Natural killer cell (primary cell): Measurements from ENCODE around the gene EYA4. TPM values are rescaled to one million over a fixed set of nuclear protein-coding genes. Genes with fewer than 3 reads are reported as not detected.

Source experiments
- ATAC-seq, 3 donors: fragments of 150-1000 bp in 2 of 3; fragments of 200-7000 bp in 1 of 3; cut with Tn5 transposase; 1 replicate in 1 of 3; 2 replicates in 2 of 3; pipeline ENCODE4 v1.10.0; 2021; ENCODE audit warnings: mild to moderate bottlenecking in 2 of 3, moderate library complexity in 2 of 3
- DNase-seq, 2 donors: peaks; one replicate each; pipeline versions ENCODE4 v3.0.0 to v3.0.0-alpha.2; 2013 to 2021; ENCODE audit warnings: mixed read lengths in 1 of 2
- H3K27ac ChIP-seq: one replicate; pipeline ENCODE4 v1.5.1; 2013; ENCODE audit warnings: mild to moderate bottlenecking, low read length
- H3K27me3 ChIP-seq: one replicate; pipeline ENCODE4 v1.6.1; 2013; ENCODE audit warnings: low read length; ENCODE audit not compliant: control insufficient read depth, insufficient read depth
- H3K36me3 ChIP-seq: one replicate; pipeline ENCODE4 v1.6.1; 2013; ENCODE audit warnings: low read length; ENCODE audit not compliant: control insufficient read depth, insufficient read depth
- H3K4me1 ChIP-seq: one replicate; pipeline ENCODE4 v1.6.1; 2013; ENCODE audit warnings: low read length; ENCODE audit not compliant: control insufficient read depth, insufficient read depth
- H3K4me3 ChIP-seq: one replicate; pipeline ENCODE4 v1.5.1; 2013; ENCODE audit warnings: low read length
- H3K9me3 ChIP-seq: one replicate; pipeline ENCODE4 v1.6.1; 2013; ENCODE audit warnings: low read length; ENCODE audit not compliant: control insufficient read depth, insufficient read depth
- H3K27ac Mint-ChIP-seq, 2 donors: one replicate each; pipeline ENCODE4 v1.8.0; 2022; ENCODE audit warnings: mild to moderate bottlenecking in 2 of 2, mixed read lengths in 2 of 2, moderate library complexity in 1 of 2
- H3K27me3 Mint-ChIP-seq, 2 donors: one replicate each; pipeline ENCODE4 v1.8.0; 2022; ENCODE audit warnings: low read depth in 2 of 2, mixed read lengths in 2 of 2
- H3K36me3 Mint-ChIP-seq: one replicate; pipeline ENCODE4 v1.8.0; 2022; ENCODE audit warnings: mixed read lengths
- H3K4me1 Mint-ChIP-seq, 2 donors: one replicate each; pipeline ENCODE4 v1.8.0; 2022; ENCODE audit warnings: mixed read lengths in 2 of 2
- H3K4me3 Mint-ChIP-seq: one replicate; pipeline ENCODE4 v1.8.0; 2022; ENCODE audit warnings: mild to moderate bottlenecking, moderate library complexity, mixed read lengths
- H3K9me3 Mint-ChIP-seq, 2 donors: one replicate each; pipeline ENCODE4 v1.8.0; 2022; ENCODE audit warnings: mixed read lengths in 2 of 2
- CTCF ChIP-seq: fragments of 200-600 bp; IDR thresholded peaks from one replicate; pipeline ENCODE4 v1.8.0; 2022; ENCODE audit warnings: antibody characterized with exemption
- WGBS: methylation state at CpG from one replicate; pipeline ENCODE4 v1.1.7; 2013; ENCODE audit warnings: missing lambda C conversion rate; ENCODE audit not compliant: insufficient coverage; 5-methylcytosine and 5-hydroxymethylcytosine counted together
- intact Hi-C: fragments of 100-400 bp; cut with micrococcal nuclease; formaldehyde crosslinking; loops from one replicate; pipeline ENCODE4 v1.14.2; 2022
- total RNA-seq, 4 donors: library from RNA; stranded (reverse); fragments of 120-200 nt in 1 of 4; gene quantifications; one replicate each; pipeline versions ENCODE4 v1.2.3 to v1.2.4, GENCODE V29; 2013 to 2022

EYA4 gene
- total RNA-seq, 3 donors from 2014 or later (not counting 1 experiment from before 2014, with no cell fraction given): not detected

GRCh38 chr6:133540361-133540760 is 299.2 kb downstream of the EYA4 start:
- H3K4me1 ChIP-seq: no peaks in the 10 kb centered on the region
- no peak overlapping the region for H3K27ac Mint-ChIP-seq
- DNase-seq (no peak), ATAC-seq (no peak)
- no peaks in the 10 kb centered on the region for H3K27me3 ChIP-seq
- no peak overlapping the region for H3K27ac ChIP-seq
- H3K36me3 ChIP-seq: no peaks in the 10 kb centered on the region
- intact Hi-C loops: no loop called here
- H3K4me3 ChIP-seq: no peak overlapping the region
- no peaks in the 10 kb centered on the region for H3K9me3 ChIP-seq
- no peak for TF ChIP-seq CTCF
- no peak overlapping the region for H3K4me3 Mint-ChIP-seq
- WGBS: no CpG with 5 or more reads among the region's 3 CpGs
- H3K36me3 Mint-ChIP-seq: no peaks in the 10 kb centered on the region
- no peaks in the 10 kb centered on the region for H3K4me1 Mint-ChIP-seq
- no peaks in the 10 kb centered on the region for H3K9me3 Mint-ChIP-seq
- H3K27me3 Mint-ChIP-seq: no peaks in the 10 kb centered on the region

- Histone ChIP-seq H3K9me3 (no peaks in the 10 kb centered on the region), H3K4me3 (no peak overlapping the region), H3K36me3 (no peaks in the 10 kb centered on the region), H3K4me1 (no peaks in the 10 kb centered on the region), H3K27ac (no peak overlapping the region), H3K27me3 (no peaks in the 10 kb centered on the region)
- TF ChIP-seq CTCF: no peak
- DNase-seq (no peak), ATAC-seq (no peak)
- WGBS: no CpG with 5 or more reads among the region's 2 CpGs
- Mint-ChIP-seq H3K36me3 (no peaks in the 10 kb centered on the region), H3K27ac (no peak overlapping the region), H3K27me3 (no peaks in the 10 kb centered on the region), H3K4me3 (no peak overlapping the region), H3K9me3 (no peaks in the 10 kb centered on the region), H3K4me1 (no peaks in the 10 kb centered on the region)
- intact Hi-C loops: no loop called here
Measured at GRCh38 chr6:133541040-133541439, 299.9 kb downstream of the EYA4 start.

- ATAC-seq (no peak), DNase-seq (no peak)
- H3K36me3 ChIP-seq: no peaks in the 10 kb centered on the region
- no peak for TF ChIP-seq CTCF
- H3K27ac ChIP-seq: no peak overlapping the region
- Mint-ChIP-seq H3K4me3 (no peak overlapping the region), H3K9me3 (no peaks in the 10 kb centered on the region), H3K27me3 (no peaks in the 10 kb centered on the region), H3K4me1 (no peaks in the 10 kb centered on the region), H3K36me3 (no peaks in the 10 kb centered on the region), H3K27ac (no peak overlapping the region)
- H3K4me3 ChIP-seq: no peak overlapping the region
- no peaks in the 10 kb centered on the region for H3K9me3 ChIP-seq
- H3K4me1 ChIP-seq: no peaks in the 10 kb centered on the region
- no peaks in the 10 kb centered on the region for H3K27me3 ChIP-seq
- intact Hi-C loops: no loop called here
- 80% methylated on average over 9 of the region's 9 CpGs for WGBS
Measured at GRCh38 chr6:133542056-133542821, 301.1 kb downstream of the EYA4 start.

GRCh38 chr6:133544419-133544818 is 303.3 kb downstream of the EYA4 start:
- no peaks in the 10 kb centered on the region for H3K36me3 Mint-ChIP-seq
- intact Hi-C loops: no loop called here

More at GRCh38 chr6:133544419-133544818, 303.3 kb downstream of the EYA4 start:
- no peaks in the 10 kb centered on the region for H3K36me3 ChIP-seq
- H3K27me3 ChIP-seq: no peaks in the 10 kb centered on the region
- Mint-ChIP-seq H3K27me3 (peaks cover 0 to 4% of the 10 kb centered on the region in 2 donors), H3K27ac (no peak overlapping the region), H3K4me1 (no peaks in the 10 kb centered on the region), H3K4me3 (no peak overlapping the region), H3K9me3 (no peaks in the 10 kb centered on the region)
- ATAC-seq (no peak), DNase-seq (no peak)
- no peak overlapping the region for H3K4me3 ChIP-seq
- H3K4me1 ChIP-seq: no peaks in the 10 kb centered on the region
- no peaks in the 10 kb centered on the region for H3K9me3 ChIP-seq
- H3K27ac ChIP-seq: no peak overlapping the region
- TF ChIP-seq CTCF: no peak
- WGBS: 93% methylated on average over 4 of the region's 5 CpGs
